UCSD-AML1 (cell line): Measurements from ENCODE around the gene NECTIN1.
A peak's percentile ranks its signal among the peaks of the same experiment; 100 is the strongest.

Experiments used
- DNase-seq: peaks from one replicate; lab custom pipeline; 2025; ENCODE audit not compliant: unreplicated experiment; lab: John Stamatoyannopoulos, UW

Gene NECTIN1

GRCh38 chr11:119696378-119697222 lies 32.4 kb downstream of the NECTIN1 start:
- DNase-seq: no peak

- peak; percentile 61 for DNase-seq
Measured at GRCh38 chr11:119694334-119694733, 34.7 kb downstream of the NECTIN1 start.

GRCh38 chr11:119693253-119693815 lies 35.7 kb downstream of the NECTIN1 start:
- DNase-seq: no peak

GRCh38 chr11:119692540-119692820 lies 36.5 kb downstream of the NECTIN1 start:
- DNase-seq: no peak

GRCh38 chr11:119691701-119692539 lies 37.1 kb downstream of the NECTIN1 start:
- no peak for DNase-seq

- DNase-seq: peak; percentile 45
Measured at GRCh38 chr11:119691020-119691666, 37.9 kb downstream of the NECTIN1 start.

- no peak for DNase-seq
Measured at GRCh38 chr11:119689302-119689701, 39.7 kb downstream of the NECTIN1 start.

- no peak for DNase-seq
Measured at GRCh38 chr11:119688356-119688755, 40.6 kb downstream of the NECTIN1 start.

- no peak for DNase-seq
Measured at GRCh38 chr11:119687373-119688046, 41.5 kb downstream of the NECTIN1 start.

GRCh38 chr11:119686177-119686882 lies 42.7 kb downstream of the NECTIN1 start:
- peak; percentile 31 for DNase-seq

GRCh38 chr11:119685111-119685746 lies 43.8 kb downstream of the NECTIN1 start:
- no peak for DNase-seq

- DNase-seq: peak; percentile 62
Measured at GRCh38 chr11:119684361-119685110, 44.5 kb downstream of the NECTIN1 start.

- no peak for DNase-seq
Measured at GRCh38 chr11:119683783-119684182, 45.2 kb downstream of the NECTIN1 start.

GRCh38 chr11:119681361-119681910 lies 47.6 kb downstream of the NECTIN1 start:
- DNase-seq: no peak

- DNase-seq: peak; percentile 35
Measured at GRCh38 chr11:119680541-119681360, 48.2 kb downstream of the NECTIN1 start.

GRCh38 chr11:119679346-119679745 lies 49.7 kb downstream of the NECTIN1 start:
- DNase-seq: no peak

- no peak for DNase-seq
Measured at GRCh38 chr11:119678351-119678750, 50.6 kb downstream of the NECTIN1 start.

GRCh38 chr11:119677840-119678239 lies 51.2 kb downstream of the NECTIN1 start:
- DNase-seq: no peak
